Measurements from ENCODE around the gene SHISA5.

GRCh38 chr3:48433472-48434118 is 70.4 kb downstream of the SHISA5 start:
- TF ChIP-seq ZBTB43 (CRISPR knock-in tag; IDR thresholded peaks at IDR 0.05) (no peak), E2F4 (CRISPR knock-in tag; IDR thresholded peaks at IDR 0.05; ENCODE audit: borderline replicate concordance, low read depth) (no peak), TCF7 (CRISPR knock-in tag; IDR thresholded peaks at IDR 0.05; ENCODE audit: low read depth) (no peak), ZNF138 (CRISPR knock-in tag; conservative IDR thresholded peaks at IDR 0.05) (no peak), ZNF121 (CRISPR knock-in tag; IDR thresholded peaks at IDR 0.05) (no peak), NR1H2 (CRISPR knock-in tag; IDR thresholded peaks at IDR 0.05) (no peak), ZSCAN18 (CRISPR knock-in tag; IDR thresholded peaks at IDR 0.05) (no peak), FOXJ3 (CRISPR knock-in tag; IDR thresholded peaks at IDR 0.05; ENCODE audit: borderline replicate concordance) (no peak)
- TF ChIP-seq, protein P1, sequence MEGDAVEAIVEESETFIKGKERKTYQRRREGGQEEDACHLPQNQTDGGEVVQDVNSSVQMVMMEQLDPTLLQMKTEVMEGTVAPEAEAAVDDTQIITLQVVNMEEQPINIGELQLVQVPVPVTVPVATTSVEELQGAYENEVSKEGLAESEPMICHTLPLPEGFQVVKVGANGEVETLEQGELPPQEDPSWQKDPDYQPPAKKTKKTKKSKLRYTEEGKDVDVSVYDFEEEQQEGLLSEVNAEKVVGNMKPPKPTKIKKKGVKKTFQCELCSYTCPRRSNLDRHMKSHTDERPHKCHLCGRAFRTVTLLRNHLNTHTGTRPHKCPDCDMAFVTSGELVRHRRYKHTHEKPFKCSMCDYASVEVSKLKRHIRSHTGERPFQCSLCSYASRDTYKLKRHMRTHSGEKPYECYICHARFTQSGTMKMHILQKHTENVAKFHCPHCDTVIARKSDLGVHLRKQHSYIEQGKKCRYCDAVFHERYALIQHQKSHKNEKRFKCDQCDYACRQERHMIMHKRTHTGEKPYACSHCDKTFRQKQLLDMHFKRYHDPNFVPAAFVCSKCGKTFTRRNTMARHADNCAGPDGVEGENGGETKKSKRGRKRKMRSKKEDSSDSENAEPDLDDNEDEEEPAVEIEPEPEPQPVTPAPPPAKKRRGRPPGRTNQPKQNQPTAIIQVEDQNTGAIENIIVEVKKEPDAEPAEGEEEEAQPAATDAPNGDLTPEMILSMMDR (IDR thresholded peaks at IDR 0.05), result no peak
- TF ChIP-seq, protein P2, sequence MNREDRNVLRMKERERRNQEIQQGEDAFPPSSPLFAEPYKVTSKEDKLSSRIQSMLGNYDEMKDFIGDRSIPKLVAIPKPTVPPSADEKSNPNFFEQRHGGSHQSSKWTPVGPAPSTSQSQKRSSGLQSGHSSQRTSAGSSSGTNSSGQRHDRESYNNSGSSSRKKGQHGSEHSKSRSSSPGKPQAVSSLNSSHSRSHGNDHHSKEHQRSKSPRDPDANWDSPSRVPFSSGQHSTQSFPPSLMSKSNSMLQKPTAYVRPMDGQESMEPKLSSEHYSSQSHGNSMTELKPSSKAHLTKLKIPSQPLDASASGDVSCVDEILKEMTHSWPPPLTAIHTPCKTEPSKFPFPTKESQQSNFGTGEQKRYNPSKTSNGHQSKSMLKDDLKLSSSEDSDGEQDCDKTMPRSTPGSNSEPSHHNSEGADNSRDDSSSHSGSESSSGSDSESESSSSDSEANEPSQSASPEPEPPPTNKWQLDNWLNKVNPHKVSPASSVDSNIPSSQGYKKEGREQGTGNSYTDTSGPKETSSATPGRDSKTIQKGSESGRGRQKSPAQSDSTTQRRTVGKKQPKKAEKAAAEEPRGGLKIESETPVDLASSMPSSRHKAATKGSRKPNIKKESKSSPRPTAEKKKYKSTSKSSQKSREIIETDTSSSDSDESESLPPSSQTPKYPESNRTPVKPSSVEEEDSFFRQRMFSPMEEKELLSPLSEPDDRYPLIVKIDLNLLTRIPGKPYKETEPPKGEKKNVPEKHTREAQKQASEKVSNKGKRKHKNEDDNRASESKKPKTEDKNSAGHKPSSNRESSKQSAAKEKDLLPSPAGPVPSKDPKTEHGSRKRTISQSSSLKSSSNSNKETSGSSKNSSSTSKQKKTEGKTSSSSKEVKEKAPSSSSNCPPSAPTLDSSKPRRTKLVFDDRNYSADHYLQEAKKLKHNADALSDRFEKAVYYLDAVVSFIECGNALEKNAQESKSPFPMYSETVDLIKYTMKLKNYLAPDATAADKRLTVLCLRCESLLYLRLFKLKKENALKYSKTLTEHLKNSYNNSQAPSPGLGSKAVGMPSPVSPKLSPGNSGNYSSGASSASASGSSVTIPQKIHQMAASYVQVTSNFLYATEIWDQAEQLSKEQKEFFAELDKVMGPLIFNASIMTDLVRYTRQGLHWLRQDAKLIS (CRISPR knock-in tag; IDR thresholded peaks at IDR 0.05; ENCODE audit: borderline replicate concordance), result no peak
- TF ChIP-seq, protein P3, sequence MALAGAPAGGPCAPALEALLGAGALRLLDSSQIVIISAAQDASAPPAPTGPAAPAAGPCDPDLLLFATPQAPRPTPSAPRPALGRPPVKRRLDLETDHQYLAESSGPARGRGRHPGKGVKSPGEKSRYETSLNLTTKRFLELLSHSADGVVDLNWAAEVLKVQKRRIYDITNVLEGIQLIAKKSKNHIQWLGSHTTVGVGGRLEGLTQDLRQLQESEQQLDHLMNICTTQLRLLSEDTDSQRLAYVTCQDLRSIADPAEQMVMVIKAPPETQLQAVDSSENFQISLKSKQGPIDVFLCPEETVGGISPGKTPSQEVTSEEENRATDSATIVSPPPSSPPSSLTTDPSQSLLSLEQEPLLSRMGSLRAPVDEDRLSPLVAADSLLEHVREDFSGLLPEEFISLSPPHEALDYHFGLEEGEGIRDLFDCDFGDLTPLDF (CRISPR knock-in tag; IDR thresholded peaks at IDR 0.05), result no peak
- TF ChIP-seq, protein P4, sequence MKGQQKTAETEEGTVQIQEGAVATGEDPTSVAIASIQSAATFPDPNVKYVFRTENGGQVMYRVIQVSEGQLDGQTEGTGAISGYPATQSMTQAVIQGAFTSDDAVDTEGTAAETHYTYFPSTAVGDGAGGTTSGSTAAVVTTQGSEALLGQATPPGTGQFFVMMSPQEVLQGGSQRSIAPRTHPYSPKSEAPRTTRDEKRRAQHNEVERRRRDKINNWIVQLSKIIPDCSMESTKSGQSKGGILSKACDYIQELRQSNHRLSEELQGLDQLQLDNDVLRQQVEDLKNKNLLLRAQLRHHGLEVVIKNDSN (CRISPR knock-in tag; IDR thresholded peaks at IDR 0.05), result no peak
- TF ChIP-seq, protein P5, sequence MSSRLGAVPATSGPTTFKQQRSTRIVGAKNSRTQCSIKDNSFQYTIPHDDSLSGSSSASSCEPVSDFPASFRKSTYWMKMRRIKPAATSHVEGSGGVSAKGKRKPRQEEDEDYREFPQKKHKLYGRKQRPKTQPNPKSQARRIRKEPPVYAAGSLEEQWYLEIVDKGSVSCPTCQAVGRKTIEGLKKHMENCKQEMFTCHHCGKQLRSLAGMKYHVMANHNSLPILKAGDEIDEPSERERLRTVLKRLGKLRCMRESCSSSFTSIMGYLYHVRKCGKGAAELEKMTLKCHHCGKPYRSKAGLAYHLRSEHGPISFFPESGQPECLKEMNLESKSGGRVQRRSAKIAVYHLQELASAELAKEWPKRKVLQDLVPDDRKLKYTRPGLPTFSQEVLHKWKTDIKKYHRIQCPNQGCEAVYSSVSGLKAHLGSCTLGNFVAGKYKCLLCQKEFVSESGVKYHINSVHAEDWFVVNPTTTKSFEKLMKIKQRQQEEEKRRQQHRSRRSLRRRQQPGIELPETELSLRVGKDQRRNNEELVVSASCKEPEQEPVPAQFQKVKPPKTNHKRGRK (CRISPR knock-in tag; IDR thresholded peaks at IDR 0.05; ENCODE audit: borderline replicate concordance), result no peak
- TF ChIP-seq, protein P6, sequence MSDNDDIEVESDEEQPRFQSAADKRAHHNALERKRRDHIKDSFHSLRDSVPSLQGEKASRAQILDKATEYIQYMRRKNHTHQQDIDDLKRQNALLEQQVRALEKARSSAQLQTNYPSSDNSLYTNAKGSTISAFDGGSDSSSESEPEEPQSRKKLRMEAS (CRISPR knock-in tag; IDR thresholded peaks at IDR 0.05), result no peak
